Ovary (tissue), 3 donors: ENCODE results near the gene ADAMTS12.

Experiments used
- EP300 ChIP-seq: sonication (generic); formaldehyde crosslinking; IDR thresholded peaks from one replicate; pipeline ENCODE4 v1.6.1; 2017; ENCODE audit warnings: antibody characterized with exemption
- POLR2A ChIP-seq: fragments of 450-650 bp; IDR thresholded peaks from one replicate; pipeline ENCODE4 v1.6.1; 2017; ENCODE audit warnings: antibody characterized with exemption, mild to moderate bottlenecking, moderate library complexity
- TF ChIP-seq, protein P1 (sequence below), 3 donors: fragments of 450-650 bp in 2 of 3; fragments of 200-600 bp in 1 of 3; IDR thresholded peaks; one replicate each; pipeline versions ENCODE4 v1.5.1 to v1.8.0; 2016 to 2022; ENCODE audit warnings: antibody characterized with exemption in 3 of 3, mild to moderate bottlenecking in 1 of 3
- donor health status: DM: no; HTN: no; CAD: no.

- TF ChIP-seq, protein P1, sequence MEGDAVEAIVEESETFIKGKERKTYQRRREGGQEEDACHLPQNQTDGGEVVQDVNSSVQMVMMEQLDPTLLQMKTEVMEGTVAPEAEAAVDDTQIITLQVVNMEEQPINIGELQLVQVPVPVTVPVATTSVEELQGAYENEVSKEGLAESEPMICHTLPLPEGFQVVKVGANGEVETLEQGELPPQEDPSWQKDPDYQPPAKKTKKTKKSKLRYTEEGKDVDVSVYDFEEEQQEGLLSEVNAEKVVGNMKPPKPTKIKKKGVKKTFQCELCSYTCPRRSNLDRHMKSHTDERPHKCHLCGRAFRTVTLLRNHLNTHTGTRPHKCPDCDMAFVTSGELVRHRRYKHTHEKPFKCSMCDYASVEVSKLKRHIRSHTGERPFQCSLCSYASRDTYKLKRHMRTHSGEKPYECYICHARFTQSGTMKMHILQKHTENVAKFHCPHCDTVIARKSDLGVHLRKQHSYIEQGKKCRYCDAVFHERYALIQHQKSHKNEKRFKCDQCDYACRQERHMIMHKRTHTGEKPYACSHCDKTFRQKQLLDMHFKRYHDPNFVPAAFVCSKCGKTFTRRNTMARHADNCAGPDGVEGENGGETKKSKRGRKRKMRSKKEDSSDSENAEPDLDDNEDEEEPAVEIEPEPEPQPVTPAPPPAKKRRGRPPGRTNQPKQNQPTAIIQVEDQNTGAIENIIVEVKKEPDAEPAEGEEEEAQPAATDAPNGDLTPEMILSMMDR (IDR thresholded peaks at IDR 0.05) = no peak
- TF ChIP-seq POLR2A (no peak), EP300 (no peak)
Observed at GRCh38 chr5:33657176-33657575, 234.6 kb downstream of the ADAMTS12 start.
